CD4-positive, CD25-positive, alpha-beta regulatory T cell (primary cell): Measurements from ENCODE around the gene MAF. TPM values are rescaled to one million over a fixed set of nuclear protein-coding genes. Genes with fewer than 3 reads are reported as not detected.

ENCODE experiments used
- ATAC-seq, 2 donors: fragments of 150-1000 bp; cut with Tn5 transposase; one replicate each; pipeline ENCODE4 v1.10.0; 2021; ENCODE audit warnings: low read depth in 2 of 2, moderate number of reproducible peaks in 2 of 2, moderate library complexity in 1 of 2
- DNase-seq, 3 donors: peaks; one replicate each; pipeline versions ENCODE4 v3.0.0 to v3.0.0-alpha.2; 2012 to 2022; ENCODE audit warnings: mixed read lengths in 1 of 3
- H3K27ac ChIP-seq: one replicate; pipeline ENCODE4 v1.7.0; 2013; ENCODE audit warnings: mild to moderate bottlenecking, low read length; ENCODE audit not compliant: insufficient read depth, poor library complexity, severe bottlenecking
- H3K27me3 ChIP-seq: one replicate; pipeline ENCODE4 v1.7.0; 2013; ENCODE audit warnings: low read length; ENCODE audit not compliant: control insufficient read depth, insufficient read depth
- H3K36me3 ChIP-seq: one replicate; pipeline ENCODE4 v1.7.0; 2013; ENCODE audit warnings: mild to moderate bottlenecking, low read length, moderate library complexity; ENCODE audit not compliant: control insufficient read depth, insufficient read depth
- H3K4me1 ChIP-seq: 2 replicates; pipeline ENCODE4 v1.7.0; 2013; ENCODE audit warnings: mild to moderate bottlenecking, low read length; ENCODE audit not compliant: insufficient read depth, control insufficient read depth, poor library complexity, severe bottlenecking
- H3K4me3 ChIP-seq: one replicate; pipeline ENCODE4 v1.7.0; 2013; ENCODE audit warnings: low read depth, mild to moderate bottlenecking, low read length, moderate library complexity
- H3K9me3 ChIP-seq, 2 experiments: 1 replicate in 1 of 2; 2 replicates in 1 of 2; pipeline ENCODE4 v1.7.0; 2013; ENCODE audit warnings: low read length in 2 of 2, mild to moderate bottlenecking in 1 of 2, moderate library complexity in 1 of 2; ENCODE audit not compliant: control insufficient read depth in 2 of 2
- H3K27ac Mint-ChIP-seq, 3 donors: one replicate each; pipeline ENCODE4 v1.8.0; 2020 to 2022; ENCODE audit warnings: mild to moderate bottlenecking in 3 of 3, mixed read lengths in 3 of 3, moderate library complexity in 2 of 3
- H3K27me3 Mint-ChIP-seq: one replicate; pipeline ENCODE4 v1.8.0; 2022; ENCODE audit warnings: mild to moderate bottlenecking, mixed read lengths
- H3K36me3 Mint-ChIP-seq: one replicate; pipeline ENCODE4 v1.8.0; 2020; ENCODE audit warnings: mixed read lengths
- H3K4me1 Mint-ChIP-seq, 4 donors: one replicate each; pipeline ENCODE4 v1.8.0; 2020 to 2022; ENCODE audit warnings: mixed read lengths in 4 of 4, mild to moderate bottlenecking in 1 of 4
- H3K4me3 Mint-ChIP-seq, 4 donors: one replicate each; pipeline ENCODE4 v1.8.0; 2020 to 2022; ENCODE audit warnings: mild to moderate bottlenecking in 4 of 4, mixed read lengths in 4 of 4, moderate library complexity in 3 of 4
- H3K9me3 Mint-ChIP-seq, 7 donors: one replicate each; pipeline ENCODE4 v1.8.0; 2020 to 2022; ENCODE audit warnings: mixed read lengths in 7 of 7, mild to moderate bottlenecking in 3 of 7, moderate library complexity in 2 of 7
- polyA plus RNA-seq, 4 donors: library from polyadenylated mRNA; unstranded; fragments of 300-500 nt; fragmentation: Illumina TruSeq; gene quantifications; one replicate each; pipeline ENCODE4 v1.2.3, GENCODE V29; 2021
- total RNA-seq: library from RNA; stranded (reverse); gene quantifications from one replicate; pipeline ENCODE4 v1.2.3, GENCODE V29; 2022

Gene MAF
- total and polyA plus RNA-seq, 5 donors from 2014 or later: 1.4 to 120 (median 3.8) TPM

DNA sequence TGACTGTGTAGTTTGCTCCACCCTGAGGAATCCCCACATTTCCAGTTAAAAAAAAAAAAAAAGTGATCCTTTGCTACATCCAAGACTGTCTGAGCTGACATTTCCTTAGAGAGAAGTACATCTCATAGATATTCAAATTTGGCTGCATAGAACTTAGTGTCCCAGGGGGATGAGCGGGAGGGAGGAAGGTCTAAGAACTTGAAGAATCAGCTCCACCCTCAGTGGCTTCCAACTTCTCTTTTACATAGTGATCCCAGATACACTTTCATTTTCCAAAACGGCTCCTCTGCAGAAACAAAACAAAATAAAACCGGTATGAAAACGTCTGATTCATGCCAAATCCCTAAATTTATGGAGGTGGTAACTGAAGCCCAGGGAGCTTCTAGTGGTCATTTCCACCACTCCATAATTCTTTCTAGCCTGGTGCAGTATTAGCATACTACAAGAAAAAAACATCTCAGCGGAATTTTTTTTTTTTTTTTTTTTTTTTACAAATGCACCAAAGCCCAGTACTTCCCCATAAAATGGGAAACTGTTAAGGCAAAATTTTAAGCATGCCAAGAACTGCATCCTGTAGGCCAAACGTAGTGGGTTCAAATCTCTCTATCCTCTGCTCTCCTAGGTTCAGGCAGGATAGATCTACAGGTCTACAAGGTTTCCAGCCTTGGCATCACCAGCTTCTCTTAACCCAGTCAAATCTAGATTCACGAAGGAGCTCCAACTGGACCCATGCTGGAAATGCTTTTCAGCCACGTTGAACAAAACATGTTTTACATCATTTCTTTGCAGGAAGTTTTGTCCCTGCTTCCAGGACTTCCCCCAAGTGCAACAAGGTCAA, 29.3 kb downstream of the MAF start:
- no peak for DNase-seq
- Histone ChIP-seq H3K4me1 (no peaks in the 10 kb centered on the region), H3K4me3 (no peak overlapping the region), H3K9me3 (no peaks in the 10 kb centered on the region), H3K27ac (no peak overlapping the region), H3K27me3 (peaks cover 2% of the 10 kb centered on the region), H3K36me3 (no peaks in the 10 kb centered on the region)
- Mint-ChIP-seq H3K9me3 (peaks cover 0 to 7% (median 0%) of the 10 kb centered on the region in 7 donors), H3K4me3 (no peak overlapping the region), H3K27ac (no peak overlapping the region), H3K4me1 (no peaks in the 10 kb centered on the region), H3K27me3 (peaks cover 48% of the 10 kb centered on the region), H3K36me3 (no peaks in the 10 kb centered on the region)
- no peak for ATAC-seq

GRCh38 chr16:79564671-79565107, 35.8 kb downstream of the MAF start:
- Histone ChIP-seq H3K36me3 (no peaks in the 10 kb centered on the region), H3K27ac (no peak overlapping the region), H3K4me3 (no peak overlapping the region), H3K4me1 (no peaks in the 10 kb centered on the region), H3K27me3 (peaks cover 2% of the 10 kb centered on the region), H3K9me3 (no peaks in the 10 kb centered on the region)
- H3K36me3 Mint-ChIP-seq: no peaks in the 10 kb centered on the region
- no peak overlapping the region for H3K27ac Mint-ChIP-seq
- no peak for ATAC-seq
- H3K4me3 Mint-ChIP-seq: no peak overlapping the region
- H3K9me3 Mint-ChIP-seq: peaks cover 0 to 3% (median 0%) of the 10 kb centered on the region in 7 donors
- no peaks in the 10 kb centered on the region for H3K4me1 Mint-ChIP-seq
- H3K27me3 Mint-ChIP-seq: peaks cover 3% of the 10 kb centered on the region
- no peak for DNase-seq

GRCh38 chr16:79563921-79564320, 36.6 kb downstream of the MAF start:
- ATAC-seq (no peak), DNase-seq (no peak)
- H3K9me3 ChIP-seq: no peaks in the 10 kb centered on the region
- no peaks in the 10 kb centered on the region for H3K36me3 ChIP-seq
- H3K4me1 Mint-ChIP-seq: no peaks in the 10 kb centered on the region
- H3K4me3 ChIP-seq: no peak overlapping the region
- H3K9me3 Mint-ChIP-seq: peaks cover 0 to 3% (median 0%) of the 10 kb centered on the region in 7 donors
- H3K27ac Mint-ChIP-seq: no peak overlapping the region
- no peaks in the 10 kb centered on the region for H3K36me3 Mint-ChIP-seq
- peaks cover 2% of the 10 kb centered on the region for H3K27me3 ChIP-seq
- H3K27ac ChIP-seq: no peak overlapping the region
- H3K4me3 Mint-ChIP-seq: no peak overlapping the region
- H3K4me1 ChIP-seq: no peaks in the 10 kb centered on the region
- no peaks in the 10 kb centered on the region for H3K27me3 Mint-ChIP-seq

GRCh38 chr16:79562166-79562823, 38.2 kb downstream of the MAF start:
- no peak overlapping the region for H3K27ac ChIP-seq
- peaks cover 2% of the 10 kb centered on the region for H3K27me3 ChIP-seq
- DNase-seq (no peak), ATAC-seq (no peak)
- no peaks in the 10 kb centered on the region for H3K36me3 Mint-ChIP-seq
- H3K4me1 ChIP-seq: no peaks in the 10 kb centered on the region
- no peaks in the 10 kb centered on the region for H3K36me3 ChIP-seq
- H3K4me1 Mint-ChIP-seq: no peaks in the 10 kb centered on the region
- no peaks in the 10 kb centered on the region for H3K27me3 Mint-ChIP-seq
- H3K4me3 Mint-ChIP-seq: no peak overlapping the region
- H3K9me3 ChIP-seq: no peaks in the 10 kb centered on the region
- peaks cover 0 to 4% (median 0%) of the 10 kb centered on the region in 7 donors for H3K9me3 Mint-ChIP-seq
- H3K4me3 ChIP-seq: no peak overlapping the region
- no peak overlapping the region for H3K27ac Mint-ChIP-seq

DNA sequence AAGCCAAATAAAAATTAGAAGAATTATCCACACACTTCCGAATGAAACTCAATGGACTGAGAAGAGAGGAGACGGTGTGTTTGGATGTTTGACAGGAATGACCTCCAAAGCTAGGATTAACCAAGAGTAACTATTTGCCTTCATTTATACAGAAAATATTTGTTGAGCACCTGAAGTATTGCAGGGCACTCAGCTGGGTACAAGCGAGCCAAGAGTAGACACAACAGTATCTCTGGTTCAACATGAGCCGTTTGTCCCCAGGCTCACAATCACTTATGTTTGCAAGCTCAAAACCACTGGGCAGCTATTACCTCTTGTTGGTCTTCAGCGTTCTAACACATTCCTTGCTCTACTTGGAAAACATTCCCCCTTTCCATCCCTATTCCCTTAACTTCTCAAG, 38.8 kb downstream of the MAF start:
- Mint-ChIP-seq H3K36me3 (no peaks in the 10 kb centered on the region), H3K27me3 (no peaks in the 10 kb centered on the region), H3K27ac (no peak overlapping the region), H3K4me1 (no peaks in the 10 kb centered on the region), H3K4me3 (no peak overlapping the region), H3K9me3 (peaks cover 0 to 5% (median under 1%) of the 10 kb centered on the region in 7 donors)
- Histone ChIP-seq H3K36me3 (no peaks in the 10 kb centered on the region), H3K27ac (no peak overlapping the region), H3K4me1 (no peaks in the 10 kb centered on the region), H3K9me3 (no peaks in the 10 kb centered on the region), H3K4me3 (no peak overlapping the region), H3K27me3 (peaks cover 2% of the 10 kb centered on the region)
- DNase-seq (no peak), ATAC-seq (no peak)

DNA sequence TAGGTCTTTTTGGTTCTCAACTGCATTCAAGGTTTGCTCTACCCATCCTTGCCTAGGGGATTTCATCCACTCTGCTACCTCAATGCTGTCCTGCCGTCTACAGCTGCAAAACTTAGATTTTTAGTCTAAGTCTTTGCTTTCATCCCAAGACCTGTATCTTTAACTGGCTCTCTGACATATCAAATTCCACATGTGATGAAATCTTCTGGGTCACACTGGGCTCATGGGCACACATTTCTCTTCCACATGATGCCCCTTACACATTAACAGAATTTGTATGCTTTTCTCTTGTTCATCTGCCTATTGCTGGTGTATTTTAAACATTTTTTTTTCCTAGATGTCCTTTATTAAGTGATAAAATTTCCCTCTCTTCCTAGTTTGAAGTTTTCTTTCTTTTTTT, 39.6 kb downstream of the MAF start:
- H3K27me3 ChIP-seq: peaks cover 5% of the 10 kb centered on the region
- no peaks in the 10 kb centered on the region for H3K36me3 Mint-ChIP-seq
- H3K4me1 ChIP-seq: no peaks in the 10 kb centered on the region
- DNase-seq (no peak), ATAC-seq (no peak)
- no peak overlapping the region for H3K4me3 Mint-ChIP-seq
- H3K4me1 Mint-ChIP-seq: no peaks in the 10 kb centered on the region
- H3K4me3 ChIP-seq: no peak overlapping the region
- H3K27ac Mint-ChIP-seq: no peak overlapping the region
- peaks cover 0 to 8% (median 4%) of the 10 kb centered on the region in 7 donors for H3K9me3 Mint-ChIP-seq
- H3K27ac ChIP-seq: no peak overlapping the region
- H3K36me3 ChIP-seq: no peaks in the 10 kb centered on the region
- H3K9me3 ChIP-seq: peaks cover 0 to 6% of the 10 kb centered on the region in 2 experiments
- no peaks in the 10 kb centered on the region for H3K27me3 Mint-ChIP-seq

GRCh38 chr16:79560318-79560717, 40.2 kb downstream of the MAF start:
- Histone ChIP-seq H3K36me3 (no peaks in the 10 kb centered on the region), H3K27me3 (peaks cover 5% of the 10 kb centered on the region), H3K4me1 (no peaks in the 10 kb centered on the region), H3K4me3 (no peak overlapping the region), H3K9me3 (peaks cover 0 to 6% of the 10 kb centered on the region in 2 experiments), H3K27ac (no peak overlapping the region)
- no peak for DNase-seq
- no peak overlapping the region for H3K4me3 Mint-ChIP-seq
- no peaks in the 10 kb centered on the region for H3K4me1 Mint-ChIP-seq
- H3K36me3 Mint-ChIP-seq: no peaks in the 10 kb centered on the region
- ATAC-seq: no peak
- no peak overlapping the region for H3K27ac Mint-ChIP-seq
- peaks cover 0 to 8% (median 5%) of the 10 kb centered on the region in 7 donors for H3K9me3 Mint-ChIP-seq
- no peaks in the 10 kb centered on the region for H3K27me3 Mint-ChIP-seq
